HepG2 (cell line): ENCODE results near the gene RBBP6. TPM values are rescaled to one million over a fixed set of nuclear protein-coding genes. Genes with fewer than 3 reads are reported as not detected.

Experiments used
- ATAC-seq: fragments of 200-7000 bp; cut with Tn5 transposase; 3 replicates; pipeline ENCODE4 v1.9.1; 2020; ENCODE audit warnings: mild to moderate bottlenecking, moderate library complexity
- BruUV-seq: library from RNA; stranded (reverse); fragments of 400-500 nt; replicated peaks from 2 replicates; lab custom pipeline; 2021; lab: Mats Ljungman, UMichigan
- CTCF ChIA-PET: fragments of 300-600 bp; formaldehyde crosslinking; extraction: SDS; loops from one replicate; lab custom pipeline; 2021; ENCODE audit warnings: low total read pairs, inconsistent platforms, low intra/inter-chr PET ratio; lab: Yijun Ruan, JAX
- POLR2A ChIA-PET: fragments of 350-600 bp; sonication (Branson Sonifier 250); formaldehyde crosslinking; loops from one replicate; lab custom pipeline; 2020; ENCODE audit warnings: antibody characterized with exemption, inconsistent platforms; lab: Yijun Ruan, JAX
- DNase-seq: peaks from one replicate; pipeline ENCODE4 v3.0.0-alpha.2; 2015; ENCODE audit warnings: low spot score
- FAIRE-seq: peaks from 3 replicates; lab custom pipeline; 2011; peaks lifted over from hg19 to GRCh38; lab: Jason Lieb, UNC
- H2AFZ ChIP-seq: one replicate; pipeline ENCODE4 v1.6.1; 2011; ENCODE audit warnings: low read length, inconsistent platforms
- H3K27ac ChIP-seq: fragments of 300-600 bp; 3 replicates; pipeline ENCODE4 v1.8.0; 2011; ENCODE audit warnings: mixed run types, mild to moderate bottlenecking, mixed read lengths, low read length, inconsistent platforms; ENCODE audit not compliant: insufficient read depth; ENCODE audit errors: extremely low read length
- H3K27me3 ChIP-seq, 2 experiments: fragments of 200-600 bp in 1 of 2; 2 replicates in 1 of 2; 3 replicates in 1 of 2; pipeline versions ENCODE4 v1.6.0 to v1.8.0; 2011; ENCODE audit warnings: low read length in 2 of 2, mild to moderate bottlenecking in 2 of 2, moderate library complexity in 2 of 2, inconsistent platforms in 1 of 2; ENCODE audit not compliant: insufficient read depth in 2 of 2, control insufficient read depth in 1 of 2
- H3K36me3 ChIP-seq, 2 experiments: fragments of 200-600 bp in 1 of 2; replicated peaks in 1 of 2; 2 replicates in 1 of 2; 3 replicates in 1 of 2; pipeline versions ENCODE4 v1.5.1 to v1.8.0; 2011; ENCODE audit warnings: low read length in 2 of 2, inconsistent platforms in 1 of 2; ENCODE audit not compliant: insufficient read depth in 2 of 2, control insufficient read depth in 1 of 2
- H3K4me1 ChIP-seq: 2 replicates; pipeline ENCODE4 v1.5.1; 2012; ENCODE audit warnings: low read length, inconsistent platforms; ENCODE audit not compliant: insufficient read depth
- H3K4me2 ChIP-seq: 2 replicates; pipeline ENCODE4 v1.6.0; 2011; ENCODE audit warnings: low read depth, low read length, inconsistent platforms
- H3K4me3 ChIP-seq, 3 experiments: fragments of 200-600 bp in 1 of 3; sonication (generic), shearing (Covaris generic) in 1 of 3; replicated peaks in 1 of 3; 2 replicates each; pipeline ENCODE4 v1.5.1; 2011 to 2016; ENCODE audit warnings: low read length in 3 of 3, inconsistent platforms in 2 of 3, low read depth in 2 of 3, mild to moderate bottlenecking in 2 of 3, control low read depth in 1 of 3, mixed read lengths in 1 of 3; ENCODE audit not compliant: insufficient read depth in 1 of 3
- H3K79me2 ChIP-seq: one replicate; pipeline ENCODE4 v1.6.1; 2011; ENCODE audit warnings: low read length, inconsistent platforms; ENCODE audit not compliant: insufficient read depth
- H3K9ac ChIP-seq: 2 replicates; pipeline ENCODE4 v1.6.0; 2011; ENCODE audit warnings: mild to moderate bottlenecking, low read depth, low read length, inconsistent platforms; ENCODE audit not compliant: insufficient read depth
- H3K9me3 ChIP-seq: 2 replicates; pipeline ENCODE4 v1.5.1; 2012; ENCODE audit warnings: mild to moderate bottlenecking, low read length
- H4K20me1 ChIP-seq: 2 replicates; pipeline ENCODE4 v1.6.0; 2011; ENCODE audit warnings: inconsistent platforms, mild to moderate bottlenecking, low read length, moderate library complexity; ENCODE audit not compliant: insufficient read depth
- AKAP8 ChIP-seq: sonication (generic); formaldehyde crosslinking; IDR thresholded peaks from 2 replicates; pipeline ENCODE4 v1.5.1; 2020; ENCODE audit warnings: mild to moderate bottlenecking, missing genetic modification reagents
- KLF15 ChIP-seq: sonication (generic); formaldehyde crosslinking; IDR thresholded peaks from 2 replicates; pipeline ENCODE4 v1.8.1; 2023; ENCODE audit warnings: borderline replicate concordance, mild to moderate bottlenecking, inconsistent platforms, missing genetic modification reagents, mixed read lengths
- NRL ChIP-seq: sonication (generic); formaldehyde crosslinking; IDR thresholded peaks from 2 replicates; pipeline ENCODE4 v1.5.0; 2020; ENCODE audit warnings: missing genetic modification reagents, mild to moderate bottlenecking, moderate library complexity, borderline replicate concordance
- SETDB1 ChIP-seq: sonication (generic); formaldehyde crosslinking; IDR thresholded peaks from 2 replicates; pipeline ENCODE4 v1.5.1; 2020; ENCODE audit warnings: missing genetic modification reagents, mild to moderate bottlenecking, borderline replicate concordance
- TAF15 ChIP-seq: fragments of 200-400 bp; formaldehyde crosslinking; IDR thresholded peaks from one replicate; pipeline ENCODE4 v1.6.1; 2018; ENCODE audit warnings: mild to moderate bottlenecking, low read depth, low read length; ENCODE audit not compliant: poor library complexity, severe bottlenecking
- U2AF1 ChIP-seq: fragments of 200-400 bp; formaldehyde crosslinking; optimal IDR thresholded peaks from 2 replicates; pipeline ENCODE3; 2017; ENCODE audit warnings: mild to moderate bottlenecking, low read depth, low read length
- YEATS2 ChIP-seq: sonication (generic); formaldehyde crosslinking; IDR thresholded peaks from 2 replicates; pipeline ENCODE4 v1.4.0; 2020; ENCODE audit warnings: missing genetic modification reagents, borderline replicate concordance
- ZBTB46 ChIP-seq: sonication (generic); formaldehyde crosslinking; IDR thresholded peaks from 2 replicates; pipeline ENCODE4 v1.4.0; 2020; ENCODE audit warnings: mild to moderate bottlenecking, missing genetic modification reagents, borderline replicate concordance
- ZNF547 ChIP-seq: sonication (generic); formaldehyde crosslinking; IDR thresholded peaks from 2 replicates; pipeline ENCODE4 v1.5.1; 2020; ENCODE audit warnings: mild to moderate bottlenecking, missing genetic modification reagents
- ZNF781 ChIP-seq: sonication (generic); formaldehyde crosslinking; IDR thresholded peaks from 2 replicates; pipeline ENCODE4 v1.5.1; 2020; ENCODE audit warnings: borderline replicate concordance, mild to moderate bottlenecking, missing genetic modification reagents; ENCODE audit errors: not compliant biosample characterization
- WGBS: methylation state at CpG from one replicate; pipeline ENCODE4 v1.1.6; 2017; ENCODE audit warnings: low lambda C conversion rate; 5-methylcytosine and 5-hydroxymethylcytosine counted together
- in situ Hi-C: cut with HindIII; loops from 2 replicates; pipeline ENCODE4 v1.10.0; 2017; ENCODE audit warnings: low pct_unique_long_range_greater_than_20kb; ENCODE audit not compliant: extremely low pct_ligation_motif_present
- intact Hi-C: fragments of 100-400 bp; cut with micrococcal nuclease; formaldehyde crosslinking; loops from one replicate; pipeline ENCODE4 v1.10.0; 2022; ENCODE audit not compliant: unreplicated experiment
- polyA plus RNA-seq, 8 experiments: library from polyadenylated mRNA; depleted of rRNA in 3 of 8; stranded (reverse) in 7 of 8; unstranded in 1 of 8; fragments of >200 nt; fragmentation: Illumina TruSeq in 4 of 8; extraction: Trizol in 4 of 8; gene quantifications; 2 replicates each; pipeline versions ENCODE4 v1.2.1 to v1.2.3, GENCODE V29; 2011 to 2016; ENCODE audit warnings: low read depth in 4 of 8, missing spikeins in 1 of 8, mixed read lengths in 1 of 8; ENCODE audit not compliant: insufficient read depth in 1 of 8
- total RNA-seq, 5 experiments: library from RNA; depleted of rRNA; stranded (reverse); fragments of >200 nt; fragmentation: Illumina TruSeq; extraction: Trizol; gene quantifications; 2 replicates each; pipeline ENCODE4 v1.2.3, GENCODE V29; 2016; ENCODE audit warnings: low read depth in 1 of 5

The RBBP6 gene
- total and polyA plus RNA-seq, 2 of the 13 experiments (the other 11 are each of a cell fraction or from before 2014, with no cell fraction given) = 37.1 to 70.9 TPM

- POLR2A ChIA-PET = no interaction called here
- Histone ChIP-seq H3K9ac (no peak overlapping the region), H3K27me3 (no peaks in the 10 kb centered on the region), H4K20me1 (no peaks in the 10 kb centered on the region), H2AFZ (no peak overlapping the region), H3K4me3 (no peak overlapping the region), H3K4me1 (no peaks in the 10 kb centered on the region), H3K36me3 (peaks cover 23 to 59% of the 10 kb centered on the region in 2 experiments), H3K27ac (no peak overlapping the region), H3K79me2 (no peaks in the 10 kb centered on the region), H3K4me2 (no peak overlapping the region), H3K9me3 (no peaks in the 10 kb centered on the region)
- 95% methylated on average over 6 of the region's 6 CpGs for WGBS
- in situ Hi-C loops = no loop called here
- no peak for FAIRE-seq
- TF ChIP-seq KLF15 (no peak), AKAP8 (no peak), YEATS2 (CRISPR knock-in tag) (no peak), NRL (CRISPR knock-in tag) (no peak), ZNF781 (CRISPR knock-in tag) (no peak), SETDB1 (CRISPR knock-in tag) (no peak), ZBTB46 (CRISPR knock-in tag) (no peak), ZNF547 (CRISPR knock-in tag) (no peak), U2AF1 (no peak), TAF15 (no peak)
- BruUV-seq = TSS peak; percentile 33
- no peak for DNase-seq
- CTCF ChIA-PET = no interaction called here
- ATAC-seq = no peak
- intact Hi-C loops = no loop called here
These were observed 31.7 kb downstream of the RBBP6 start for GRCh38 chr16:24571096-24571495.
